AG10803 (cell line): ENCODE results near the gene SPCS3.

Experiments
- DNase-seq: peaks from one replicate; pipeline ENCODE4 v3.0.0; 2010; ENCODE audit warnings: low read depth
- H3K4me3 ChIP-seq: 2 replicates; pipeline ENCODE4 v1.5.1; 2011; ENCODE audit warnings: mild to moderate bottlenecking, low read length, control low read depth
- TF ChIP-seq, protein P1 (sequence below): conservative IDR thresholded peaks from 2 replicates; pipeline ENCODE4 v1.5.1; 2011; ENCODE audit warnings: mild to moderate bottlenecking, low read length, control low read depth, inconsistent platforms

The SPCS3 gene

GRCh38 chr4:176302283-176303275, 17.2 kb upstream of the SPCS3 start:
- H3K4me3 ChIP-seq: no peak overlapping the region
- peak; percentile 79 for DNase-seq
- TF ChIP-seq, protein P1, sequence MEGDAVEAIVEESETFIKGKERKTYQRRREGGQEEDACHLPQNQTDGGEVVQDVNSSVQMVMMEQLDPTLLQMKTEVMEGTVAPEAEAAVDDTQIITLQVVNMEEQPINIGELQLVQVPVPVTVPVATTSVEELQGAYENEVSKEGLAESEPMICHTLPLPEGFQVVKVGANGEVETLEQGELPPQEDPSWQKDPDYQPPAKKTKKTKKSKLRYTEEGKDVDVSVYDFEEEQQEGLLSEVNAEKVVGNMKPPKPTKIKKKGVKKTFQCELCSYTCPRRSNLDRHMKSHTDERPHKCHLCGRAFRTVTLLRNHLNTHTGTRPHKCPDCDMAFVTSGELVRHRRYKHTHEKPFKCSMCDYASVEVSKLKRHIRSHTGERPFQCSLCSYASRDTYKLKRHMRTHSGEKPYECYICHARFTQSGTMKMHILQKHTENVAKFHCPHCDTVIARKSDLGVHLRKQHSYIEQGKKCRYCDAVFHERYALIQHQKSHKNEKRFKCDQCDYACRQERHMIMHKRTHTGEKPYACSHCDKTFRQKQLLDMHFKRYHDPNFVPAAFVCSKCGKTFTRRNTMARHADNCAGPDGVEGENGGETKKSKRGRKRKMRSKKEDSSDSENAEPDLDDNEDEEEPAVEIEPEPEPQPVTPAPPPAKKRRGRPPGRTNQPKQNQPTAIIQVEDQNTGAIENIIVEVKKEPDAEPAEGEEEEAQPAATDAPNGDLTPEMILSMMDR: no peak

GRCh38 chr4:176303938-176304337, 15.8 kb upstream of the SPCS3 start:
- TF ChIP-seq, protein P1: no peak
- H3K4me3 ChIP-seq: no peak overlapping the region
- no peak for DNase-seq

GRCh38 chr4:176306837-176307665, 12.7 kb upstream of the SPCS3 start:
- TF ChIP-seq, protein P1: no peak
- DNase-seq: no peak
- H3K4me3 ChIP-seq: no peak overlapping the region

GRCh38 chr4:176307666-176307930, 12.2 kb upstream of the SPCS3 start:
- DNase-seq: no peak
- no peak overlapping the region for H3K4me3 ChIP-seq
- TF ChIP-seq, protein P1: no peak

DNA sequence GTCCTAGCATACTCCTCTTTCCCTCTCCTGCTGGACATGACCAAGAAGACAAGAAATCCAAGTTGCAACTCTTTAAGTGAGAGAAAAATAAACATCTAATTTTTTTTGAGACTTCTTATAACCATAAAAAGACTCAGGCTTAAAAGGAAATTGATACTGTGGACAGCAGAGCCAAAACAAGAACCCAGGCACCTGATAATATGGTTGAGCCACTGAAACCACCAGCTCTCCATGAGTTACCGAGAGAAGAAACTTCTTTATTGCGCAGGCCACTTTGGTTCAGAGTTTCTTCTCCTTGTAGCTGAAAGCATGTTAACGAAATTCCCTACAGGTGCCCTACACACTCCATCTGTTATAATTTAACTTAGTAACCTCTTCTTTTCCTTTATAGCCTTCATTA, 11.3 kb upstream of the SPCS3 start:
- no peak overlapping the region for H3K4me3 ChIP-seq
- no peak for DNase-seq
- TF ChIP-seq, protein P1: no peak

GRCh38 chr4:176309046-176309445, 10.7 kb upstream of the SPCS3 start:
- TF ChIP-seq, protein P1: no peak
- no peak for DNase-seq
- no peak overlapping the region for H3K4me3 ChIP-seq
